ENCODE data around the gene SLC38A6.

- TF ChIP-seq CTCF (IDR thresholded peaks at IDR 0.05) = no peak
- TF ChIP-seq EZH2 (IDR thresholded peaks at IDR 0.05) = no peak
Observed at GRCh38 chr14:60963761-60964160, 17.3 kb upstream of the SLC38A6 start.
